Smooth muscle cell (in vitro differentiated cells): Measurements from ENCODE around the gene MOXD1. TPM values are rescaled to one million over a fixed set of nuclear protein-coding genes. Genes with fewer than 3 reads are reported as not detected.
"Not testable (repeated sequence)": the region's sequence is repeated elsewhere in the genome, so short reads cannot be mapped to it uniquely, and the experiment has no call there.

ENCODE experiments used
- DNase-seq: peaks from one replicate; lab custom pipeline; 2025; ENCODE audit not compliant: unreplicated experiment; lab: John Stamatoyannopoulos, UW
- H2AFZ ChIP-seq: fragments of 200-600 bp; sonication (generic); 2 replicates; pipeline ENCODE4 v1.6.0; 2016; ENCODE audit warnings: antibody characterized with exemption, low read depth, mild to moderate bottlenecking
- H3F3A ChIP-seq: fragments of 200-600 bp; sonication (generic); 2 replicates; pipeline ENCODE4 v1.6.0; 2017; ENCODE audit warnings: antibody characterized with exemption, low read depth
- H3K27ac ChIP-seq: fragments of 200-600 bp; sonication (generic); 2 replicates; pipeline ENCODE4 v1.5.1; 2016; ENCODE audit warnings: low read depth, mild to moderate bottlenecking
- H3K27me3 ChIP-seq: fragments of 200-600 bp; sonication (generic); 2 replicates; pipeline ENCODE4 v1.6.1; 2016; ENCODE audit warnings: low read depth, mild to moderate bottlenecking
- H3K36me3 ChIP-seq: fragments of 200-600 bp; sonication (generic); 2 replicates; pipeline ENCODE4 v1.5.1; 2016; ENCODE audit warnings: low read depth
- H3K4me1 ChIP-seq: fragments of 200-600 bp; sonication (generic); 2 replicates; pipeline ENCODE4 v1.5.1; 2016; ENCODE audit warnings: low read depth
- H3K4me2 ChIP-seq: fragments of 200-600 bp; sonication (generic); 2 replicates; pipeline ENCODE4 v1.6.0; 2016; ENCODE audit warnings: mild to moderate bottlenecking
- H3K4me3 ChIP-seq: fragments of 200-600 bp; sonication (generic); 2 replicates; pipeline ENCODE4 v1.5.1; 2016; ENCODE audit warnings: mild to moderate bottlenecking
- H3K79me2 ChIP-seq: fragments of 200-600 bp; sonication (generic); 2 replicates; pipeline ENCODE4 v1.6.0; 2016; ENCODE audit warnings: low read depth, mild to moderate bottlenecking
- H3K9ac ChIP-seq: fragments of 200-600 bp; sonication (generic); 2 replicates; pipeline ENCODE4 v1.6.0; 2016; ENCODE audit warnings: low read depth
- H3K9me3 ChIP-seq: fragments of 200-600 bp; sonication (generic); replicated peaks from 2 replicates; pipeline ENCODE4 v1.5.1; 2016; ENCODE audit warnings: low read depth
- H4K20me1 ChIP-seq: fragments of 200-600 bp; sonication (generic); 2 replicates; pipeline ENCODE4 v1.6.0; 2016; ENCODE audit warnings: low read depth
- CTCF ChIP-seq: fragments of 200-600 bp; sonication (generic); IDR thresholded peaks from 2 replicates; pipeline ENCODE4 v1.5.1; 2017; ENCODE audit warnings: borderline replicate concordance, mild to moderate bottlenecking, antibody characterized with exemption; ENCODE audit not compliant: insufficient read depth, poor library complexity, severe bottlenecking
- WGBS: methylation state at CpG from one replicate; pipeline ENCODE4 v1.1.7; 2016; ENCODE audit warnings: low lambda C conversion rate; 5-methylcytosine and 5-hydroxymethylcytosine counted together
- polyA plus RNA-seq: library from polyadenylated mRNA; unstranded; fragments of >200 nt; fragmentation: Nextera tagmentation; extraction: Ambion mirVana; gene quantifications from 2 replicates; pipeline ENCODE4 v1.2.1, GENCODE V29; 2016
- total RNA-seq: library from RNA; depleted of rRNA; stranded (reverse); fragments of >200 nt; gene quantifications from 2 replicates; pipeline ENCODE4 v1.2.3, GENCODE V29; 2014

MOXD1 gene
- total and polyA plus RNA-seq, 2 experiments from 2014 or later = 12.4 to 19.4 TPM

GRCh38 chr6:132275066-132275970, 126.0 kb downstream of the MOXD1 start:
- TF ChIP-seq CTCF = no peak
- no peaks in the 10 kb centered on the region for H3K36me3 ChIP-seq
- no peak overlapping the region for H3K9ac ChIP-seq
- DNase-seq = no peak
- no peak overlapping the region for H3K4me3 ChIP-seq
- H3K9me3 ChIP-seq = no peaks in the 10 kb centered on the region
- H2AFZ ChIP-seq = no peak overlapping the region
- no peak overlapping the region for H3K4me2 ChIP-seq
- no peaks in the 10 kb centered on the region for H3F3A ChIP-seq
- H3K27me3 ChIP-seq = no peaks in the 10 kb centered on the region
- no peaks in the 10 kb centered on the region for H4K20me1 ChIP-seq
- H3K27ac ChIP-seq = no peak overlapping the region
- no peaks in the 10 kb centered on the region for H3K79me2 ChIP-seq
- H3K4me1 ChIP-seq = no peaks in the 10 kb centered on the region
- 86% methylated on average over 13 of the region's 13 CpGs for WGBS

- Histone ChIP-seq H3K9me3 (no peaks in the 10 kb centered on the region), H4K20me1 (no peaks in the 10 kb centered on the region), H3K4me2 (no peak overlapping the region), H2AFZ (no peak overlapping the region), H3K4me3 (no peak overlapping the region), H3K9ac (no peak overlapping the region), H3K79me2 (no peaks in the 10 kb centered on the region), H3K4me1 (no peaks in the 10 kb centered on the region), H3F3A (no peaks in the 10 kb centered on the region), H3K36me3 (no peaks in the 10 kb centered on the region), H3K27ac (no peak overlapping the region), H3K27me3 (no peaks in the 10 kb centered on the region)
- DNase-seq = no peak
- WGBS = 85% methylated on average over 10 of the region's 10 CpGs
- TF ChIP-seq CTCF = no peak
These were observed 128.5 kb downstream of the MOXD1 start for GRCh38 chr6:132272776-132273175.

- TF ChIP-seq CTCF = no peak
- Histone ChIP-seq H3K27me3 (no peaks in the 10 kb centered on the region), H3K9ac (no peak overlapping the region), H3K4me1 (no peaks in the 10 kb centered on the region), H3K79me2 (no peaks in the 10 kb centered on the region), H4K20me1 (no peaks in the 10 kb centered on the region), H3K36me3 (no peaks in the 10 kb centered on the region), H3K4me2 (no peak overlapping the region), H3K9me3 (no peaks in the 10 kb centered on the region), H3F3A (no peaks in the 10 kb centered on the region), H3K4me3 (no peak overlapping the region), H2AFZ (no peak overlapping the region), H3K27ac (no peak overlapping the region)
- WGBS = 85% methylated on average over 4 of the region's 4 CpGs
- no peak for DNase-seq
These were observed 130.4 kb downstream of the MOXD1 start for GRCh38 chr6:132270726-132271402.

GRCh38 chr6:132268666-132269065, 132.6 kb downstream of the MOXD1 start:
- H3K4me1 ChIP-seq, H3K36me3 ChIP-seq, H3K4me3 ChIP-seq, H3K9ac ChIP-seq, H3F3A ChIP-seq, H3K79me2 ChIP-seq, H3K9me3 ChIP-seq, H4K20me1 ChIP-seq, H3K27ac ChIP-seq, H2AFZ ChIP-seq, H3K4me2 ChIP-seq, DNase-seq, H3K27me3 ChIP-seq: not testable (repeated sequence)
- WGBS = 90% methylated on average over 5 of the region's 5 CpGs
